GM19035 (cell line): ENCODE data around the gene AK9.
"Not testable (repeated sequence)": the region's sequence is repeated elsewhere in the genome, so short reads cannot be mapped to it uniquely, and the experiment has no call there.

Experiments
- ATAC-seq: cut with Tn5 transposase; IDR thresholded peaks from one replicate; pipeline ENCODE4 v1.9.1; 2021; ENCODE audit not compliant: unreplicated experiment

AK9 gene

DNA sequence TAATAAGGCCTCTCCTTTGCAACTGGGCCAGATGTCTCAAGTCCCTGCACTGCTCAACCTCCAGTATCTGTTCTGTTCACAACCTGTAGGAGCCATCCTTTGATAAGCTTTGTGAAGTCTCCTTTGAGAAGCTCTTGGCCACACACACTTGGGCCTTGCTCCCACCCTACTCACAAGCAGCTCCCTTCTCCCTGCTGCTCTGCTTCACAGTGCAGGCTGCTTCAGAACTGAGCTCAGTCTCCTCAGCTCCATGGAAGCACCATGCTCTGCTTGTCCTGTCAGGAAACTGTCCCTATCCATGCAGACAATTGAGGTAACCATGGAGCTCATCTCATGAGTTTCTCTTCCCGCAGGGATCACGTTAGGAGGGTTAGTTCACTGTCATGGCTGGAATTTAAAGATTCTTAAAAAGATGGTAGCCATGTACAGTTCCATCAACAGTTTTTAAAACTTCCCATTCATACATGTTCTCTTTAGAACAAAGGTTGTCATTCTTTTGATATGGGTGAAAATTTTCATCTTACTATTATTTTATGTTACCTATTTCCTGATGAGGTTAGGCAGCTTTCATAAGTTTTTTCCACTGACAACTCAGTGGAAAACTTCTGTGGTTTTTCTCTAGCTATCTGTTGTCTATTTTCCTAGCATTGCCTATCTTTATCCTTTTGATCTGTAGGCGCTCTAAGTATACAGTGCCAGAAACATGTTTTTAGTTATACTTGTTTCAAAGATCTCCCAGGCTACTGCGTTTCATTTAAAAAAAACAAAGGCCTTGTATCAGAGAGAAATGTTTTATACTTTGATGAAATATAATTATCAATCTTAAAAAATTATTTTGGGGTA is 62.6 kb downstream of the AK9 start:
- ATAC-seq: no peak

DNA sequence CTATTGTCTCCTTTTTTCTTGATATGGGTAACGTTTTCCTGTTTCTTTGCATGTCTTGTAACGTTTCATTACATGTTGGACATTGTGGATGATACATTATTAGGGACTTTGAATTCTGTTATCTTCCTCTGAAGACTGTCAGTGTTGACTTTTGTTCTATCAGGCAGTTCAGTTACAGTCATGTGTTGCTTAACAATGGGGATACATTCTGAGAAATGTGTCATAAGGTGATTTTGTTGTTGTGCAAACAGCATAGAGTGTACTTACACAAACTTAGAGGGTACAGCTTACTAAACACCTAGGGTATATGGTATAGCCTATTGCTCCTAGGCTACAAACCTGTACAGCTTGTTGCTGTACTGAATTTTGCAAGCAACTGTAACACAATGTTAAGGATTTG is 64.7 kb downstream of the AK9 start:
- no peak for ATAC-seq

DNA sequence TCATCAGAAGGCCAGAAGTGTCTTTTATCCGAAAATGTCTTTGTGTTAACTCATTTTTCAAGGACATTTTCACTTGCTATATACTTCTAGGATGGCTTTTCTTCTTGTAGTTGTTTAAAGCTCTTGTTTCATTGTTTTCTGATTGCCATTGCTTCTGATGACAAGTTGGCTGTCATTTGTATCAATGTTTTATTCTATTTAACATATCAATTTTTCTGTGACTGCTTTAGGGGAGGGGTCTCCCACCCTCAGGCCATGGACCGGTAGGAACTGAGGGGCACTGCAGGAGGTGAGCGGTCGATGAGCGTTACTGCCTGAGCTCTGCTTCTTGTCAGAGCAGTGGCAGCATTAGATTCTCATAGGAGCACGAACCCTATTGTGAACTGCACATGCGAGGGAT is 65.8 kb downstream of the AK9 start:
- no peak for ATAC-seq

DNA sequence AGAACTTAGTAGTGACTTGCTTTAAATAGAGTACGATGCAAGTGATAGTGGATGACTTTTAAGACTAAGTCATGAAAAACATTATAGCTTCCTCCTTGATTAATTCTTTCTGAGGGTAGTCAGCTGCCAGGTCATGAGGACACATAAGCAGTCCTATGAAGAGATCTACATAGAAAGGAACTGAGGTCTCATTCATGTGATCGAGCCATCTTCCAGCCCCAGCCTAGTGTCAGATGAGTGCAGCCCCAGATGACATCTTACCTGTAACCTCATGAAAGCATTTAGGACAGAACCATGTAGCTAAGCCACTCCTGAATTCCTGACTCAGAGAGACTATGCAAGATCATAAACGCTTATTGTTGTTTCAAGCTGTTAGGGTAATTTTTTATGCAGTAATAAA is 67.7 kb downstream of the AK9 start:
- ATAC-seq: no peak

DNA sequence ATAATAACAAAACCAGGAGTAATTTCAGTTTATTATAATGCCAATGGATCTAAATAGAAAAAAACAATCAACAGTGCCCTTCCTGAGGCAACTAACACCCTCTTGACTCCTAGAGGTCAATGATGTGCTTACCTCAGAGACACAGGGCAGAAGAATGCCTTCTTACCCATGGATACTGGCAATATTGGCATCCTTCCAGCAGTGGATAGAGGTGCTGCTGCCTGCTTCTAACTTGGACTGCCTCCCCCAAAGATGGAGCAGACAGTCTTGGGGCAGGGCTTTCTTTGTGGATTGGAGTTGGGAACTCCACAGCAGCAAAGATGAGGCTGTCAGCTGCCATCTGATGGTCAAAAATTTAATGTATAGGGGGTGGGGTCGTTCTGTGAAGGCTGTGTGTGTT is 78.7 kb downstream of the AK9 start:
- ATAC-seq: no peak

DNA sequence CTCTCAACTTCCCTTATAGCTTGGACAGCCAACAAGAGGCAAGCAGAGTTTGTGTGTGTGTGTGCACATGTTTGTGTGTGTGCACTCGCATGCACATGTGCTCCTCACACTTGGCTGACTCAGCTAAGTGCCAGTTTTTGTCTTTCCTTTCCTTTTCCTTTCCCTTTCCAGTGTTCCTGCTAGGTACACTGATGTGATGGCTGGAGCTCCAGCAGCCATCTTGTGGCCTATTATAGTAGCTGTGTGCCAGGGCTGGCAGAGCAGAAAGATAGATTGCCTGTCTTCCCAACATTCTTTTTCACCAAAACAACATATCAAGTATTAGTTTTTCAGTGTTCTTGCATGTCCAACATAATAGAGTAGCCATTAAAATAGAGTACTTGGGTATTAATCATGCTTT is 79.5 kb downstream of the AK9 start:
- ATAC-seq: no peak

DNA sequence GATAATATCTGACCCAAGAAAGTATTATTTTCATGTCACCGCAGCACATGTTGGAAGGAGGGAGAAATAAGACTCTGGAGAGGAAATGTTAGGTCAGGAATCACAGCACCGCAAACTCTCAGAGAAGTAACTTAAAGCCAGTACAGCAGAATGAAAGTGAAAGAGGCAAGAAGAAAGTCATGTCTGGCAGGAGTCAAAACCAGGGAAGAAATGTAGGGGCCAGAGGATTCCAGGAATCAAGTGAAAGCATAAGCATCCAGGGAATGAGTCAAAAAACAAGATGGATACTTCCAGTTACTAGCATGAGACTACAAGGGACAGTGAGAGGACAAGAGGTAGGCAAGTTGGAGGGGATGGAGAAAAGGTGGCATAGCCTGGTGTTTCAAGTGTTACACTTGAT is 80.4 kb downstream of the AK9 start:
- no peak for ATAC-seq

DNA sequence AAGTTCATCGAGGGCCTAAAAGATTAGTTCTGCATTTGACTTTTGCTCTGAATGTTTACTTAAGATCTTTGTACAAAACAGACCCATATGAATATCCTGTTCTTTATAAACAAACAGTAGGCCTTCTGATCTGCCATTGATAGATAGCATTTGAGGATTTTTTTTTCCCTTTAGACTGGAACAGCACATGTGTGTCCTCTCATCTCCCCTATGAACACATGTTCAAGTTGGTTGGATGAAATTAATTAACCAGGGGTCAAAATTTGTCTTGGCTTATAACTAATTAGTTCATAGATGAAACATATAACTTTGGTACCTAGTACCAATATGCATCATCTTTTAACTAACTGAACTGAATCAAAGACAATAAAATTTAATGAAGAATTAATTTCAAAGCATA is 81.3 kb downstream of the AK9 start:
- no peak for ATAC-seq

DNA sequence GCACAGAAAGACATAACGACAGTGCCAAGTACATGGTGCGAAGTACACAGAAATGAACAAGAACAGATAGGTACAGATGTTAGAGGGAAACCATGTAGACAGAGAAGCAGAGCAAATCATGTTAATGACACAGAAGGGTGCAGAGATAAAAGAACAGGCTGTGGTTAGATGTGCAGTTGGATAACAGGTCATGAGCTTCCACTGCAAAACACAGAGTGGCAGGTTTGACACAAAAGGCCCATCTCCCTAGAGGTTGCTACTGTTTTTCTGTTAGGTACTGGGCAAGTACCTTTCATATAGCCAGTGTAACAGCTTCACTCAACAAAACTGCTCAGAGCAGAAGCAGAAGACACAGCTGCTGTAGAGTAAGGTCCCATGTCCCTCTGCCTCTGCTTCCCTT is 84.6 kb downstream of the AK9 start:
- no peak for ATAC-seq

DNA sequence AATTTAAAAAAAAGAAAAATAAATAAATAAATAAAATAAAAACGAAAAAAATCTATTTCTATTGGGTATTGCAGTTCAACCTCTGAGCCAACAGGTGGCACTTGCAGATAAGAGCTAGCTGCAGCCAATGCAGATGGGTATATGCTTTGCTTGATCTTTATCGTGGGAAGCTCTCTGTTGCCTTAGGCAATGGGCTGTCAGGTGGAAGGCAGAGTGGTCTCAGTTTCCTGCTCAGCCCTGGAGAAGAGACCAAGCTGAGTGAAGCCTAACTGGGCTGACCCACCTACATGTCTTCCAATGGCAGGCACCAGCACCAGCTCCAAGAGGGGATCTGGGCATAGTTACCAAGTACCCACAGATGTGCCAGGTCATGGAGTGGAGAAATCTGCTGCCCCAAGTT is 95.0 kb downstream of the AK9 start:
- ATAC-seq: no peak

DNA sequence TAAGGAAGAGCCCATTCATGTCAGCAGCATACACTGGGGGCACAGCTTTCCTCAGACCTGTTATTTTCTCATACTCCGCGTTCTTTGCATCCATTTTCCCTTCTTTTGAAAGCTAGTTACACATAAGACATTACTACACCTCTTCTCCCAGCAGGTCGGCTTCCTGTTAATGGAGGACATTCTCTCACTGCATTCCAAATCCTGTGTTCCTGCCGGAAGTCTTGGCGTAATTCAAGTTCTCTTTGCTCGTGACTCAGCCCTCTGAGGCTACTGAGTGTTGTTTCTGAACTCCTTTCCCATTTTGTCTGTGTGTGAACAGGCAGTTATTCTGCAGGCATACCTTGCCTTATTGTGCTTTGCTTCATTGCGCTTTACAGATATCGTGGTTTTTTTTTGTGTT is 110.5 kb downstream of the AK9 start:
- ATAC-seq: no peak

DNA sequence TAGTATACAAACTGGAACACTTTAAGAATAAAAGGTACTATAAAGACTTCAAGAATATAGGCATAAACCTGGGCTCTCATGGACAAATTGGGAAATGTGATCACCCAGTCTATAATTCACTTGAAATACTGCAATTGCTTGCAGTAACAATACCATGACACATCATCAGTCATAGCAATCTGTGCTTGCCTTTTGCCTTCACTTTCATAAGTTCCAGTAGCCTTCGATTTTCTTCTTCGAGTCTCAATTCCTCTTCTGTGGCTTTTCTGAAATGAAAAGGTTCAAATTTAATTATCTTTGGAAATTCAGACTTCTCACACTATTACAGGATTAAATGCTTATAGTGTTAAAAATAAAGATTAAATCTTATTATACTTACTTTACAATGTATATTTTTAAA is 111.6 kb downstream of the AK9 start:
- ATAC-seq: peak; percentile 85

DNA sequence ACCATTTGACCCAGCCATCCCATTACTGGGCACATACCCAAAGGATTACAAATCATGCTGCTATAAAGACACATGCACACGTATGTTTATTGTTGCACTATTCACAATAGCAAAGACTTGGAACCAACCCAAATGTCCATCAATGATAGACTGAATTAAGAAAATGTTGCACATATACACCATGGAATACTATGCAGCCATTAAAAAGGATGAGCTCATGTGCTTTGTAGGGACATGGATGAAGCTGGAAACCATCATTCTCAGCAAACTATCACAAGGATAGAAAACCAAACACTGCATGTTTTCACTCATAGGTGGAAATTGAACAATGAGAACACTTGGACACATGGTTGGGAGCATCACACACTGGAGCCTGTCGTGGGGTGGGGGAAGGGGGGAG is 121.1 kb downstream of the AK9 start:
- not testable (repeated sequence) for ATAC-seq

DNA sequence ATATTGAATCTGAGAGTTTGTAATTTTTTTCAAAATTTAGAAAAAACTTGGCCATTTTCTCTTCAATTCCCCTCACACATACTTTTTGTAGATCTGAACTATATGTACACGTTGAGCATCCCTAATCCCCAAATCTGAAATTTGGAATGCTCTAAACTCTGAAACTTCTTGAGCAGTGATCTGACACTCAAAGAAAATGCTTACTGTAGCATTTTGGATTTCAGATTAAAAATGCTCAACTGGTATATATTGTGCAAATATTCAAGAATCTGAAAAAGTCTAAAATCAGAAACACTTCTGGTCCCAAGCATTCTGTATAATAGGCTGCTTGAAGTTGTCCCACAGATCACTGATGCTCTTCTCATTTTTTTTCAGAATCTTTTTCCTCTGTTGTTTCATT is 129.2 kb downstream of the AK9 start:
- ATAC-seq: no peak

DNA sequence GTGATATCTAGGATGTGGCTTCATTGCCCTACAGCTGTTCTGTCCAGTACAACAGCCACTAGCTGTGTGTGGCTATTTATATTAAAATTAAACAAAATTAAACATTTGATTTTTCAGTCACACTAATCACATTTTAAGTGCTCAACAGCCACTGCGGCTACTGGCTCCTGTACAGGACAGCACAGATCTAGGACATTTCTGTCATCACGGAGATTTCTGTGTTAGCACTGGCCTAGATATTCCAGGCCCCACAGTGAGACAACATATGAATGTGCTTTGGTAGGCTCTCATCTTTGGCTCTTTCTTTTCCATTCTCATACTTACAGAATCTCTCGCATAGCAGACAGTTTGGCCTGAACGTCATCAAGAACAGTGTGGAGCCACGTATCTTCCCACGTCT is 159.6 kb downstream of the AK9 start:
- ATAC-seq: no peak

DNA sequence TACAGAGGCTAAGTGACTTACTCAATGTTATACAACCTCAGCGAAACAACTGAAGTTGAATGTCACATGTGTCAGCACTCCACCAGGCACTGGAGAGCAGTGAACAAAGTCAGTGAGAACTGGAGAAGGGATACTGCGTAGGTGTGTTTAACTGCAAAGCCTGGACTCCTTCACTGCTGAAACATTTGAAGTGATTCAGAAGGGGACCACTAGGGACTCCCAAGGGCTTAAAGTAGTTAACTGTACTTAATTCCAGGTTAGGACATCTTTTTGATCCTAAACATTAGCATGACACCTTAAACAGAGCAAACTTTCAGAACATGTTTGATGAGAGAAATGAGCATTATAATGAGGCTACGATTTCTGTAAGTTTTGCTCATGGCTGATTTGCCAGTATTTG is 163.0 kb downstream of the AK9 start:
- no peak for ATAC-seq

DNA sequence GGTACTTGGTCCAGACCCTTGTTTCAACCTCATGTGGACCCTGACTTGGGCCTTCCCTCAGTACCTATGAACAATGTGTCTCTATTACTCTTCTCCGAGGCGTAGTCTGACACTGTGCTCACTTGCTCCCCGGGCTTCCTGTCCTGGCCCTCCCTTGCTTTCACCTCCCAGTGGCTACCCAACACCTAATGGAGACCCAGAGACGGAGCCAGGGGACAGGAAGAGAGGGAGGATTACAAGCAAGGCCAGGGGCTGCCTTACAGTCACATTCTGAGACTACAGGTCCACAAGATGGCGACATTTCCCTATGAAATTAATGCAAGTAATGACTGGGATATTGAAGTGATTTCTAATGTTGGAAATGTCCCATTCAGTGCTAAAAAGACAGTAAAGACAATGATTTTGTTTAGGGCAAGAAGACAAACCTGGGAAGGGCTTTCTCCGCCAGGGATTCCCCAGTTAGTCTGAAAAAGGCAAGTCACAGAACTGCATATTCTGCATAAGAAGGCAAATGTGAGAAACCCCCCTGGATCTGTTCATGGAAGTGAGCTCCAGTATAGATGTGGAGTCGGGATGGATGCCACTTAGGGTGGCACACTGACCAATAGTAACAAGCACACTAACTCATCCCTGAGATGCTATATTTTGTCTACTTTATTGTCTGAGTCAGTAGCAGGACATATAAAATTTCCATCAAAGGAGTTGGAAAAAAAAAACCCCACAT is 163.9 kb downstream of the AK9 start:
- no peak for ATAC-seq

DNA sequence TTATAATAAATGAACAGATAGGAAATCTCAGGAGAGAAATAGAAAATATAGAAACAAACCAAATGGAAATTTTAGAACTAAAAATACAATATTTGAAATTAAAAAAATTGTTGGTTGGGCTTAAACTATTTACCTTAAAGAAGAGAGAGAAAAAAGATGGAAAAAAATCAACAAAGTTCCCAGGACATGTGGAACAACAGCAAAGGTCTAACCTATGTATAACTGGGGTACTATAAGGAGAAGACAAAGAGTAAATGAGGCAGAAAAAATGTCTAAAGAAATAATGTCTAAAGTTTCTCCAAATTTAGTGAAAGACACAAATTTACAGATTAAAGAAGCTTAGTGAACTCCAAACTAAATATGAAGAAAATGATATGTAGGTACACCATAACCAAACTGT is 166.9 kb downstream of the AK9 start:
- no peak for ATAC-seq

DNA sequence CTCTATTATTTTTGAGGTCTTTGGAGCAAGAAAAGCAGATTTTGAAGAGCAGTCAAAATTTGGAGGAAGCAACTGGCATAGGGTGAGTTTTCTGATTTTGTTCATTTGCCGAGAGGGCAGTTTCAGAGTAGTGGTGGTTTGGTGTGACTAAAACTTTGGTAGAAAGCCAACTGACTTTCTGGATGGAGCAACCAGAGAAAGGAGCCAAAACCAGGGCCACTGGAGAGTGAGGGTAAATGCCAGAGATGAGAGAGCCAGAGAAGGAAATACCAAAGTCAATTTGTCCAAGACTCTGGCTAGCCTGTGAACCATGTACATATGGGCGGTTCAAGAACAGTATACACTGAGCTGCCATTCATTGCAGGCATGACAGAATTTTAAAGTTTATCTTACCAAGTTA is 167.5 kb downstream of the AK9 start:
- no peak for ATAC-seq

DNA sequence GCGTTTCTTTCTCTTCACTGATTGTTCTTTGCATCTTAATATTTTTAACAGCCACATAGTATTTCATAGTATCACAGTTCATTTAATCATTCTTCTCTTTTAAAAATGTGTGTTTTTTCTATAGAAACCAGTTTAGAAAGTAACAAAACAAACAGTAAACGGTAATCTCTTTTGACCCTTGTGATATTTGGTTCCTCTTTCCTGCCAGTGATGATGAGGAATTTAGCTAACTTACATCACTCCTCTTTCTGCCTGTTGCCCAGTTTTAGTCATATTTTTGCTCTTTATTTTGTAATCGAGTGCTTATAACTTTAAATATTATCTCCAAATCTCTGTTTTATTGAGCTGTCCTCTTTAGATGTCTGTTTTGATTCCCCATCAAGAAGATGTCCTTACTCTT is 169.9 kb downstream of the AK9 start:
- no peak for ATAC-seq

DNA sequence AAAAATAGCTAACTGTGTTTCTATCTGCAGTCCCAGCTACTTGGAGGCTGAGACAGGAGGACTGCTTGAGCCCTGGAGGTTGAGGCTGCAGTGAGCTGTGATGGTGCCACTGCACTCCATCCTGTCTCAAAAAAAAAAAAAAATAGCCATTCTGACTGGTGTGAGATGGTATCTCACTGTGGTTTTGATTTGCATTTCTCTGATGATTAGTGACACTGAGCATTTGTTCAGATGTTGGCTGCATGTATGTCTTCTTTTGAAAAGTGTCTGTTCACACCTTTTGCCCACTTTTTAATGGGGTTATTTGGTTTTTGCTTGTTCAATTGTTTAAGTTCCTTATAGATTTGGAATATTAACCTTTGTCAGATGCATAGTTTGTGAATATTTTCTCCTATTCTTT is 171.4 kb downstream of the AK9 start:
- ATAC-seq: not testable (repeated sequence)

DNA sequence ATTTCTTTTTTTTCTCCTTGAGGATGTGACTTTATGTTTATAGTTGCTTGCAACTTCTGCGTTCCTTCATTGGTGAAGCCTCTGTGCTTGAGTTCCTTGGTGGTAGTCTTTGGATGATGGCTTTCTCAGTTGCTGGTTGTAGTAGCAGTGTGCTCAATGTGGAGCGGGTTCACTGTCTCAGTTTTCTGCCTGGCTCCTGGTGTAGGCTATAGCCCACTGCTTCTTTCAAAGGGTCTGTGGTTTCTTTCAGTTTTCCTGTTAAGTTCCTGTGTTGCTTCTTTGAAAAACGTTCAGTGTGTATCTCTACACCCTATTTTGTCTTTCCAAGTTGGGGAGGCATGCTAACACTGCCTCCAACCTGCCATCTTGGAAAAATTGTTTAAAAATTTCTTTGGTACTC is 174.1 kb downstream of the AK9 start:
- ATAC-seq: no peak
